ENCODE measurements around the gene MRTO4.
"Not testable (repeated sequence)": the region's sequence is repeated elsewhere in the genome, so short reads cannot be mapped to it uniquely, and the experiment has no call there.

The MRTO4 gene

DNA sequence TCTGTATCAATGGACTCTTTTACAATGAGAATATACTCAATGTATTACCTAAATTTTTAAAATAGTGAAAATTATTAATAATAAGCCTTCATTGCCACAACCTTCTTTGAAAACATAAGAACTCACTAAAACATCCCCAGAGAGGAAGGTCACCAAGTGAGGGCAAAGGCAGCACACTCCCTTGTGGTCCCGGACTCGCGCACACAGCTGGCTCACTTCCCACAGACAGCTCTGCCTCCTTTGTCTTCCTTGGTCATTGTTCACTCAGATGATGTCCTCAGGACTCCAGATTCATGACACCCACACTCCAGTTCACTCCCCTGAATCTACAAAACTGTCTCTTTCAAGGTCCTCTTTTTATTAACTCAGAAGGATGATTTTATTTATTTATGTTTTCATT is 22.4 kb upstream of the MRTO4 start:
- no peak for DNase-seq (ENCODE audit: low read depth)

DNA sequence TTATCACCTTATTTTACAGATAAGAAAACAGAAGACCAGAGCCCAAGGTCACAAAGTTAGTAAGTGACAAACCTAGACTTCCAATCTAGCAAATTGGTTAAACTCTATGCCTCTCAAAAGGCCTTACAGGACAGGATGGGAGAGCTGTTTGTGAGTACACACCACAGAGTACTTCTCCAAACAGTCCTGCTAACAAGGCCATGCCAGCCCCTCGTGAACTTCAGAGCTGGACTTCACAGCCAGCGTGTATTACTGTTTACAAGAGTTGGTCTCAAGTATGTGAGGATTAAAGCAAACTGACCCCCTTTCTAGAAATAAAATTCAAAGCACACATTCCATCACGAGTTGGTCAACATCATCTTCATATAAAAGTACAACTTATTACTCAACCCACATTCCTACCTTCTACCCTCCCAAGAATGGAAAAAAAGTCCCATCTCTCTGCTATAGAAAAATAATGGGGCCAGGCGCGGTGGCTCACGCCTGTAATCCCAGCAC is 21.7 kb upstream of the MRTO4 start:
- no peak for DNase-seq (ENCODE audit: low read depth)

DNA sequence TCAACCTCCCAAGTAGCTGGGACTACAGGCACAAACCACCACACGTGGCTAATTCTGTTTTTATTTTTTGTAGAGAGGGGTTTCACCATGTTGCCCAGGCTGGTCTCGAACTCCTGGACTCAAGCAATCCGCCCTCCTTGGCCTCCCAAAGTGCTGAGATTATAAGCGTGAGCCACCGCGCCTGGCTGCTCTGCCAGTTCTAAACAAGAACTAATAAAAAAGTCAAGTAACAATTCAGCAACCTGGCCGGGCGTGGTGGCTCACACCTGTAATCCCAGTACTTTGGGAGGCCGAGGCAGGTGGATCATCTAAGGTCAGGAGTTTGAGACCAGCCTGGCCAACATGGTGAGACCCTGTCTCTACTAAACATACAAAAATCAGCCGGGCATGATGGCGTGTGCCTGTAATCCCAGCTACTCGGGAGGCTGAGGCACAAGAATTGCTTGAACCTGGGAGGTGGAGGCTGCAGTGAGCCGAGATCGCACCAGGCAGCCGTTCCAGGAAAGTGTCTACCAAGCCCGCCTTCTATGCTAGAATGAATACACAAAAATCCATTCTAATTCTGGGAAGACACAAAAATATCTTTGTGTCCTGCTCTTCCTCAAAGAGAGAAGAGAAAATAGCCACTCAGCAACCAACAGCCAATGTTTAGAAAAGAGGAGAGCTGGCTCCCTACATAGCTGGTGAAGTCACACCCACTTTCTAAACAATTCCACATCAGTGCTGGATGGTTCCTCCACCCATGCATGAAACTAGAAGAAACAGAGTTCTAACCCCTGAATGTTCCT is 19.7 kb upstream of the MRTO4 start:
- not testable (repeated sequence) for DNase-seq (ENCODE audit: low read depth)

DNA sequence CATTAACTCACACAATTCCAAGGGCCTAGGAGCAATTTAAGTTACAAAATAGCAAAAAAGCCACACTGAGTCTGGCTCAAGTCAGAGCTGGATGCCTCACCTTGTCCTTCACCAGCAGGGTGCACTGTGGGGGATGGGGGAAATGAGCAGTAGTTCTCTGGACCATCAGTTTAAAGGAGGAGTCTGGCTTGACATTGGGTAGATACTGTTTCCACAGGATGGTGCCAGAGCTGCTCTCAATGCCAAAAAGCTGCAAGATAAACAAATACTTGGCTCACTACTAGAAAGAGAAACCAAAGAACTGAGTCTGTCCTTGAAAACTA is 19.1 kb upstream of the MRTO4 start:
- no peak for DNase-seq (ENCODE audit: low read depth)

DNA sequence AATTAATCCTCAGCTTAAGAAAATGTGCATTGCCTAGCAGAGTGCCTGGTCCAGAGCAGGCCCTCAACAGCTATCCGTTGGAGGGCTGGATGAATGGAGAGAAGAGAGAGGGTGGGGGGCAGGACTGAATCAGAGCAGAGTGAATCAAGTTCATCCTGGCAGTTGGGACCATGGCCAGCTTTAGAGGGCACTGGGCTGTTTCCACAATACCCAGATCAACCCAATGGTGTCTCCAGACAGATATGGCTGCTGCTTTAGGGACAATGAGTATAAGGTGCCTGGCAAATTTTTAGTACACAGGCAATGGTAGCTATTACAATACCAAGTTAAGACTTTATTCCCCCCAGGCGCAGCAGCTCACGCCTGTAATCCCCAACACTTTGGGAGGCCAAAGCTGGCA is 17.4 kb upstream of the MRTO4 start:
- DNase-seq (ENCODE audit: low read depth): no peak

DNA sequence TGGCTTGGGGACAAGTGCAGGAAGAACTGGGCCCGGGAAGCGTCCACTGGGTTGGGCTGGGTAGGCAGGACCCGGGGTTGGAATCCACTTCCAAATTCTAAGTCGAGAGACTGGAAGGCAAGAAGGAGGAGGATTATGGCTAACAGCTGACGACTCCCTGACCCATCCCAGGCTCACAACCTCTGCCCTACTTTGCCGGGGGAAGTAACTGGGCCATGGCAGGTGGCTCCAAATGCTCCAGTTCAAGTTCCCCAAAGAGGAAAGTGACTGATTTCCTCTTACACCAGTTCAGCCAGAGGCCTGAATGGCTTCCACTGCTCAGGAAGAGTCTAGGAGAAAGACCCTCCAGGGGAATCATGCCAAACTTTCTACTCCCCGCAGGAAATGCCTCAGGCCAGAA is 11.7 kb upstream of the MRTO4 start:
- DNase-seq (ENCODE audit: low read depth): no peak

DNA sequence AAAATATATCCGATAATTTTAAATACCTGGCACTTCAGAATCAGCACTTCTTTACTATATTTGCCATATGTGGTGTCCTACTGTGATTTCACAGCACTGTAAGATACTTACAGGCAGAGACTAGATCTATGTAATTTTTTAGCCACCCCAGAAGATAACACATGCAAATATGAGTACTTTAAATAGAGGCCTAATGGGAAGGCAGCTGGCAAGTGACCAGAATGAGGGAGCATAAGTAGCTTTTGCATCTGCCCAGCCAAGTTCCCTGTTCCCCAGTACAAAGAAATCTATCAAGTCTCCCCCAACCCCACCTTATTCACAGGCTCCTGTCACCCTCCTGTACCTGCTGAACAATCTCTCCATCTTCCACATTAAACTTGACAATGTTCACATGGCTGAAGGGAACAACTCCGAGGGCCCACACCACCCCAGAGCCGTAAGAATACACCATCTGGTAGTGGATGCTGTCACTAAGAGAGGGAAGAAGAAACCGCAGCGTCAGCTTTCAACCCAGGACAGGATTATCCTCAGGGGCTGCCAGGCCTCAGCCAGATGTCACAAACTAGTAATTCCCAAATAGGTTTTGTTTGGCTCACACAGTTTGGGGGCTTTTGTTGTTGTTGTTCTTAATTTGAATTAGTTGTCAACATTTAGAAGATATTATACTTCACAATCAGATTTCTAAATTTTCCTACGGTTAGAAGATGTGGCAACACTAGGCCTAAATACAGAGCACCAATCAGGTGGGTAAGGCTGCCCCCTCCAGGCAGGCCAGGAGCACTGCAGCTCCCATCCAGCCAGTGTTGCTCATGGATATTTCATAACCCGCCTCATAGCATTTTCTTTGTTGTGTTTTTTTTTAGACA is 10.7 kb upstream of the MRTO4 start:
- DNase-seq (ENCODE audit: low read depth): no peak

DNA sequence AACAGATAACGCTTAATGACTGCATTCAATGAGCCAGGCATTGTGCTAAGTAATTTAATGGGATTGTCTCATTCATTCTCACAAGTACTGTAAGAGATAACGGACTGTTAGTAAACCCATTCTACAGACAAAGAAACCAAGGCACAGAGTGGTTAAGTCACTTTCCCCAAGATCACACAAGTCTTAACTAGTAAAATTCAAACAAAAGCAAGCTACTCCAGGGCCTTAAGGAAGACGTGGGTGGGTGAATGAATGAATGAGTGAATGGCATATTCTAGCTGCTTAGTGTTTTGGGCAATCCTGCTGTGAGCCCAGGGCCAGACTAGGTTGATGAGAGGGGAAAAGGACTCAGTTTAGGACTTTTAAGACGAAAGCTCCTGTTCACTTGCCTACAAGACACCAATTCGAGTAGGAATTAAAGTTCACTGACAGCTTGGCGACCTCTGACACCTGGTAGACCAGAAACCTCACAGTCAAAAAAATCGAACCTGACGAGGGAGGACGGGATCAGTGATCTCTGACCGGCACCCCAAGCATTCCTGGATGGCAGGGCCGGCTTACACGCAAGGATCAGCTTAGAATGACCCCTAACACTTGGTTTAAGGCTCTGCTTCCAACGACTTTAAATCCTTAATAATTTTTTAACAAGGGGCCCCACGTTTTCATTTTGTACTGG is 838 bp upstream of the MRTO4 start:
- DNase-seq (ENCODE audit: low read depth): no peak

DNA sequence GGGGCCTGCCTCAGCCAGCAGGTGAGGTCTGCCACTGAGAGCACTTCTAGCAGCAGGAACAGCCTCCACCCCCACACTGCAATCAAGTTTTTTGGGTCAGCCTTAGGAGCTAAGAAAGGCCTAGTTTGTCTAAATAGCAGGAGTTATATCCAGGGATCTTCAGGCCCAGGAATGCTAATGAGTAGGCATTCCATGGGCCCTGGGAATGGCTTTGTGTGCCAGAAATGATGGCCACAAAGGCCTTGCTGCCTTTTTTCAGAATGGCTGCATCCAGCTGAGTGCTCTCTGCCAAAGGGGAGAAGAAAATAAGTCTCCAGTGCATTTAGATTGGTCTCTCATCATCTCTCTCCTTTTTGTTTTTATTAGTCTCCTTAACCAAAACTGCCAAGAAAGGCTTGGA is 2.8 kb downstream of the MRTO4 start:
- no peak for DNase-seq (ENCODE audit: low read depth)

DNA sequence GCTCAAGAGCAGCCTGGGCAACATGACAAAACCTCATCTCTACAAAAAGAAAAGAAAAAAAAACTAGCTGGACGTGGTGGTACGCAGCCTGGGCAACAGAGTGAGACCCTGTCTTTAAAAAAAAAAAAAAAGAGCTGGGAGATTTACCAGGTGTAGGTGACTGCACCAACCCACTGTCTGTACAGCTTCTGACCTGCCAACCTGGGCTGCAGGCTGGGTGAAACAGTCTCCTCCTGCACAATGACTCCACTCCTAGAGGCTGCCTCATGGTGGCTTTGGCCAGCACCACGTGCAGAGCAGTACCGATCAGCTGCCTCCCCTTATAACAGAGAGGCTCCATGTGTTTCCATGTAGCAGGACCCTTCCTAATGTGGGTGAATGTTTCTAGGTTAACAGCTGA is 3.7 kb downstream of the MRTO4 start:
- no peak for DNase-seq (ENCODE audit: low read depth)

DNA sequence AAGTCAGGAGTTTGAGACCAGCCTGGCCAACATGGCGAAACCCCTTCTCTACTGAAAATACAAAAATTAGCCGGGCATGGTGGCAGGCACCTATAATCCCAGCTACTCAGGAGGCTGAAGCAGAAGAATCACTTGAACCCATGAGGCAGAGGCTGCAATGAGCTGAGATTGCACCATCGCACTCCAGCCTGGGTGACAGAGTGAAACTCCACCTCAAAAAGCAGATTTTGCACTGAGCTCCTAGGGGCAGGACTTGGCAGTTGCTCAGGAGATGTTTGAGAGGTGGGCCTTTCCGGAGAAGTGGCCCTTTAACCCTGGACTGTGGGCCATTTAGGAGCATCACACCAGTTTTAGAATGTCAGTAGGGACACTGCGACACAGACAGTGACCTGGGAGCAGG is 4.7 kb downstream of the MRTO4 start:
- DNase-seq (ENCODE audit: low read depth): not testable (repeated sequence)

DNA sequence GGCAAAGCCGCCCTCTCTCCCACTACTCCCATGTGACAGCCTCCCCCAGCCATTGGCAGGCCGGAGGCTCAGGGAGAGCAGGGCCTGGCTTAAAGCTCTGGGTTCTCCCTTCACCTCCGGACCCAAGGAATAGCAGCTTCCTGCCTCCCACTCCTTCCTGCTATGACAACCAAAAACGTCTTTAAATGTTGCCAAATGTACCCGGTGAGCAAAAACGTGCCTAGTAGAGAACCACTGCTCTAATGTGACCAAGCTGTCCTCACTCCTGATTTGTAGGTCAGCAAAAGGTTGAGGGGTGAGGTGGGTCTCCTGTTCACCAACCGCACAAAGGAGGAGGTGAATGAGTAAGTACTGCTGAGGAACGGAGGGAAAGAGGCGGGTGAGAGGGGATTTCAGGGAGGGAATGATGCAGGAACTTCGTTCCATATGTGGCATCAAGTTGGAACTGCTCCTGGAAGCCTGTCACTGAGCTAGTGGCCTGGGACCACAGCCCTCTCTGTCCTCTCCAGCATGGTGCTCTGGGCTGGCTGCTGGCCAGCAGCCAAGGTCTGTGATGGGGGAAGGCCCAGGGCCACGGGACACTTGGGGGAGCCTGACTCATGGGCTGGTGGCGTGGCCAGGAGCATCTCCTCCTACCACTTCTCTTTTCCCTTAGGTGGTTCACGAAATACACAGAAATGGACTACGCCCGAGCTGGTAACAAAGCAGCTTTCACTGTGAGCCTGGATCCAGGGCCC is 5.7 kb downstream of the MRTO4 start:
- DNase-seq (ENCODE audit: low read depth): no peak

DNA sequence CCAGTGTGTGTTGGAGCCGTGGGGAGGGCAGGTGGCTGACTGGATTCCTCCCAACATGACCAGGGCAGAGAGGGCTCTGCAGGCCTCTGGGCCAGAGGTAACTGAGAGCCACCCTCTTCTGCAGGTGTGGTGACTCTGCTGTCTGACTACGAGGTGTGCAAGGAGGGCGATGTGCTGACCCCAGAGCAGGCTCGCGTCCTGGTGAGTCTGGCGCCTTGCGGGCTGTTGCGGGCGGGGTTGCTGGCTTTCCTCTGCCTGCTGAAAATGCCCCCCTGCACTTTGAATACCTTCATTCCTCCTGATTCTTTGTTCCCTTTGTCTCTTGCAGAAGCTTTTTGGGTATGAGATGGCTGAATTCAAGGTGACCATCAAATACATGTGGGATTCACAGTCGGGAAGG is 6.7 kb downstream of the MRTO4 start:
- no peak for DNase-seq (ENCODE audit: low read depth)

DNA sequence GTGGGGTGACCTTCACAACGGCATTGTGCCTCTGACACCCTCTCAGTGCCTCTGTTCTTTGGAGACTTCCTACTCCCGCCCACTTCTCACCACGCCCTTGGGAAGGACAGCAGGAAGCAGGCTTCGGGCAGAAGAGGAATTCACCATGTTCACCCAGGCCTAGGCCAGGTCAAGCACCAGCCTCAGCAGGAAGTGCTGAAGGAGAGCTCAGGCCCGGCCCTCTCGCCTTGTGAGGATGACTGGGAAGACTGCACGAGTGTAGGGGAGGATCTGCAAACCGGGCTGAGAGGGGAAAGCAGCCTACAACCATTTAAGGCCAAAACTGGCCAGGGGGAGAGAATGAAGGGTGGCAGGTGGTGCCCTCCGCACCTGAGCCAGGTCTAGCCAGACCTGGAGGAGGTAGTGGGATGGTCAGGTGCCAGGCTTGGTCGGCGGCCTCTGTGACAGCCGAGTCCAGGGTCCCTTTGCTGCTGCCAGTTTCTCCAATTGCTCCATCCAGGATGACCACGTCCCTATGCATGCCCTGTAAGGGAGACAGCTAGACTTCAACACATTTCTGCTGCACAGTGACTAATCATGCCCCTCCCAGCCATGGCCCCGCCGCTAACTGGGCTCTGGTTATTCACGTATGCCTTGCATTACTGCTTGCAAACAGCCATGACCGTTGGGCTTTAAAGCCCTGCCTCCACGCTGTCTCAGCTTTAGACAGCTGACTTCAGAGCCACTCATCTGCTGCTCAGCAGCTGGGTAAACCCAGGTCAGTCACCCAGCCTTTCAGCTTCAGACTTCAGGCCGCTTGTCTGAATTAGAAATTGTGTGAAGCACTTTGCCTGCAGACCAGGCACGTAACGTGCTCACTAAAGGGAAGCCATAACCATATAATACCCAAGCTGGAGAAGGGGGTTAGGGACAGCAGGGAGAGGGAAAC is 8.9 kb downstream of the MRTO4 start:
- DNase-seq (ENCODE audit: low read depth): peak; percentile 47

DNA sequence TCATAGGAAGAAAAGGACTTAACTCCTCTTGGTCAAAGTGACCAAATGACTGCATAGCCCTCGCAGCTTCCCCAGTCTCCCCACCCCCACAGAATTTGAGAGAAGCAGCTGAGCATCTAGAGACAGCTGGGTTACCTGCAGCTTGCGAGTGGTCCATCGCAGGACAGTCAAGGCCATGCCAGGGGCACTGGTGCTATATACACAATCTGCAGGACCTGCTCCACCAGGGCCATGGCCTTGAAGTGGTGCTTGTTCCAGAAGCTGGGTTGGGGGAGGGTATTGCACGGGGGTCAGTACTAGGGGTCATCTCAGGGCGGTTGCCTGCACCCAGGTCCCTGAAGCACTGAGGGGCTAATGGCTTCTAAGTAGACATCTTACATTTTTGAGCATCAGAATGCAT is 10.4 kb downstream of the MRTO4 start:
- no peak for DNase-seq (ENCODE audit: low read depth)

DNA sequence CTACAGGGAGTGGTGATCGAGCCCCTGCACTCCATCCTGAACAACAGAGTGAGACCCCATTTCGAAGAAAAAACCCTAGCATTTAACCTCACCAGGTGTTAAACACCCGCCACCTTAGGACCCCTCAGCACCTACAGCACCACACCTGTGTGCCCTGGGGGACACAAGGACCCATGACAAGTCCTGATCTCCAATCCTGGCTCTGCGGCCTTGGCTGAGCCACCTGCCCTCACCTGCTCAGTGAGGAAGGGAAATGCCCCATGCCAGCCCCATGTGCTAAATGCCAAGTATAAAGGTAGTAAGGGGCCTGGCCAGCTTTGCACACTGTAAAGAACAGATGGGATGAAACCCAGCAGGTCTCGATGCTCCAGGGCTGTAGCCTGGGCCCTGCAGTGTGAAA is 11.1 kb downstream of the MRTO4 start:
- no peak for DNase-seq (ENCODE audit: low read depth)

DNA sequence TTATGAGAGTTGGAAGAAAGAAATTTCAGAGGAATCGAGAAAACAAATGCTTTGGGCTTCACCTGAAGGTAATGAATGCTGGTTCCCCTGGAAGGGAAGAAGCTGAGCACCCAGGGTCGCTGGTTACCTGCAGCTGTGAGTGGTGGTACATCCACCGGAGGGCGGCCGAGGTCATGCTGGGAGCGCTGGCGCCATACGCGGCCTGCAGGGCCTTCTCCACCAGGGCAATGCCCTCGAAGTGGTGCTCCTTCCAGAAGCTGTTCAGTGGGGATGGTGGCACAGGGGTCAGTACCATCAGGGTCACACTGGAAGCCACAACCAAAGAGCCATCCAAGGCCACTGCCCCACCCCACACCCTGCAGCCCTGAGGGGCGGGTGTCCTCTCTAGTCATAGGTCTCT is 16.8 kb downstream of the MRTO4 start:
- DNase-seq (ENCODE audit: low read depth): no peak

DNA sequence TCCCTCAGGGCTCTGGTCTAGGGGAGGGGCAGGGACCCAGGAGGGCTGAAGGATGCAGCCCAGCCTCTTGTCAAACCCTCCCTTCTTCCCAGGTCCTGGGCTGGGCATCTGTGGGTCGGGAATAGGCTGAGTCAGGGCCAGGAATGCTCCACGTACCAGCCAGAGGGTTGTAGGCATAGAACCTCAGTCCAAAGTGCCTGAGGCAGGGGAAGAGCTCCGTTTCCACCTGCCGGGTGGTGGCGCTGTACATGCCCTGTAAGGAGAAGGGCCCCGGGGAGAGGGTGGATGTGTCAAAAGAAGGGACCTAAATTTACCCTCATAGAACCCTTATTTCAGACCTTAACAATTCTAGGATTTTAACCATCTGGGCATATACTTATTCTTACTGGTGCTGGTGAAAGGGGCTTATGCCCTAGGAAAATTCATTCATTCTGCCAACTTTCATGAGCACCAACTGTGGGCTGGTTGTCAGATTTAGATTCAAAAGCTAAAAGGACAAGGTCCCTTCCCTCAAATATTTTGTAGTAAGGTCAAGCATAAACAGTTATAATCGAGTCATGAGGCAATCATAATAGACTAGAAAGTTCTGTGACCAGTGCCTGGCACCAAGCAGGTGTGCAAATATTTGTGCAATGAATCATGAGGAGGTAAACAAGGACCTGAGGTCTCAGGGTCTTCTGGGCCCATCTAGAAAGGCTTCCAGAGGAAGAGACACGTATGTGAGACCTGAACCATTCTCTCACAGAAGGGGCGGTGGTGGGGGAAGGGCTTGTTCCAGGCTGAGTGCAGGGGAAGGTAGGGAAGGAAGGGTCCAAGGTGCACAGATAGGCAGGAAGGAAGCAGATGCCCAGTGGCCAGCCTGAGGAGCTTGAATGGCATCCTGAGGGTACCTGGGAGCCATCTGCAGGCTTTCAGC is 18.1 kb downstream of the MRTO4 start:
- not testable (repeated sequence) for DNase-seq (ENCODE audit: low read depth)

DNA sequence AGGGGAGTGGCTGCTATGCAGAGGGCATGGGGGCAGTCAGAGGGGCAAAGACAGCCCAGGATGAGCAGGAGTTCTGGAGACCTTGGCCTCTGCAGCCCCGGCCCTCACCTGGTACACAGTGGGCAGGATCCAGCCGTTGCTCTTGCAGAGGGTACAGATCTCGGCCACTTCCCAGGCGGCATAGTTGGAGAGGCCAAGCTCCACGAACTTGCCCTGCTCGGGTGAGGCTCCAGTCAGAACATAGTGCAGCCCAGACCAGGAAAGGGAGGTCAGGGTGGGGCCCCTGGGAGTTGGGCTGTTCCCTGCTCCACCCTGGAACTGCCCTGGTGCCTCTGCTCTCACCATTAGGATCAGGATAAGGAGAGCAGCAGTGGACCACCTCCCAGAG is 18.7 kb downstream of the MRTO4 start:
- DNase-seq (ENCODE audit: low read depth): not testable (repeated sequence)

DNA sequence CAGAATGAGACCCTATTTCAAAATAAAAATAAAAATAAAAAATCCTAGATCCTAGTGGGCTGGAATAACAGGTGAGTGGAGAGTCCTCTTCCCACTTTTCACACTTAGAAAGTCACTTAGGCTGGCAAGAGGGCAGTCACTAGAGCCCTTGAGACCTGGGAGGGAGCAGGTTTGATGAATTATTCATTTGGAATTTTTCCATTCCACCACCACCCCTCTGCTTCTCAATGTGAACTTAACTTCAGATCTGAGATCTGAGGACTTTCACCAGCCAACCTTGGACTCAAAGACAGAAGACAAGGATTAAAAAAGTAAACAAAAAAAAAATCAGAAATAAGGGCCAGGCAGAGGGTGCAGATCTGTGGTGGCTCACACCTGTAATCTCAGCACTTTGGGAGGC is 20.5 kb downstream of the MRTO4 start:
- DNase-seq (ENCODE audit: low read depth): no peak

All from non-pigmented ciliary epithelial cell (primary cell).